22Rv1 (cell line): Measurements from ENCODE around the gene CTSH.
A peak's percentile ranks its signal among the peaks of the same experiment; 100 is the strongest.

Experiments used
- H3K27ac ChIP-seq: fragments of 450-650 bp; 2 replicates; pipeline ENCODE4 v1.5.1; 2017
- ZFX ChIP-seq: fragments of 450-650 bp; IDR thresholded peaks from 2 replicates; pipeline ENCODE4 v1.6.1; 2017; ENCODE audit warnings: antibody characterized with exemption, borderline replicate concordance
- TF ChIP-seq, protein P1 (sequence below): fragments of 450-650 bp; IDR thresholded peaks from 2 replicates; pipeline ENCODE4 v1.5.1; 2017; ENCODE audit warnings: mild to moderate bottlenecking

Gene CTSH

DNA sequence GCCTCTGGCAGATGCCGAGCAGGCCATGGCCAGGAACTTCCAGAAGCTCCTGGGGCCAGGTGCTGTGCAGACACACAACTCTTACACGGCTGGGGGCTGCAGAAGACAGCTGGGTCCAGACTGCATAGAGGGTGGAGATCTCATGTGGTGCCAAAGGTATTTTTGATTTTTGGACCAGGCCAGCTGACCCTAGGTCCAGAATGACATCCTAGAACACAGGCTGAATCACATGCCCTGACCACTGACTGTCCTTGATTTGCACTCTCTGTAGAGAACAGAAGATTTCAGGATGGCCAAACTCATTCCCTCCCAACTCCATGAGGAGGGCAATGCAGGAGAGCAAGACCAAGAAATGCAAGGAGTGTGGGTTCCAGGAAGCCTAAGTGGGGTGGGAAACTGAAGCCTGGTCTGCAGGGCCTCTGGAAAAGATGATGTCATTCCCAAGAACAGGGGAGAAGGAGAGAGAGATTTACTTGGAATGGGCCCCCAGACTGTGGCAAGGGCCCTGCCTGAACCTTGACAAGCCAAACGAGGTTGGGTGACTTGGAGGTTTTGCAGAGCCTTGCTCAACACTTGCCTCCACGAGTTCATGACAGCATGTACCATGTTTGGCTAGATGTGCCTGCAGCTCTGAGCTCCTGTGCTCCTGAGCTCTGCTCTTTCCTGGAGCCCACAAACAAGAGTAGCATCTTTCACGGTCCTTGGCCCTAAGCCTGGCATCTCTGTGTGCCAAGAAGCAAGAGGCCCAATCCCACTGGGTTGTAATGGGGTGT lies 38.5 kb upstream of the CTSH start:
- H3K27ac ChIP-seq = no peak overlapping the region

DNA sequence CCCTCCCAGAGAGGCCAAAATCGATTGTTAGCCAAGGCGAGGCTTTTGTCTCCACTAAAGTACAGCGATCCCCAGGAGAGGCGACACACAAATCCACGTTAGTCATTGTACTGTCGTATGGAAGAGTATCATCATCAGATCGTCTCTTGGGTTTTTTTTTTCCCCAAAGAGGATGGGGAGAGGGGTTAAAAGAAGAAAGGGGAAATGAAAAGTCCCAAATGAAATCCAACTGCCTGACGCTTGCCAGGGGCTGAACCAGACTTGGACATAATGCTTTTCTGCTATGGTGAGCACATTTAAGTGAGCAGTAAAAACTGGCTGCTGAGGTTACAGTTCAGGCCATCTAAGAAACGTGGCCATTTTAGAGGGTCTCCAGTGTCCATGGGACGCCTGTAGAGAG lies 37.9 kb upstream of the CTSH start:
- TF ChIP-seq, protein P1, sequence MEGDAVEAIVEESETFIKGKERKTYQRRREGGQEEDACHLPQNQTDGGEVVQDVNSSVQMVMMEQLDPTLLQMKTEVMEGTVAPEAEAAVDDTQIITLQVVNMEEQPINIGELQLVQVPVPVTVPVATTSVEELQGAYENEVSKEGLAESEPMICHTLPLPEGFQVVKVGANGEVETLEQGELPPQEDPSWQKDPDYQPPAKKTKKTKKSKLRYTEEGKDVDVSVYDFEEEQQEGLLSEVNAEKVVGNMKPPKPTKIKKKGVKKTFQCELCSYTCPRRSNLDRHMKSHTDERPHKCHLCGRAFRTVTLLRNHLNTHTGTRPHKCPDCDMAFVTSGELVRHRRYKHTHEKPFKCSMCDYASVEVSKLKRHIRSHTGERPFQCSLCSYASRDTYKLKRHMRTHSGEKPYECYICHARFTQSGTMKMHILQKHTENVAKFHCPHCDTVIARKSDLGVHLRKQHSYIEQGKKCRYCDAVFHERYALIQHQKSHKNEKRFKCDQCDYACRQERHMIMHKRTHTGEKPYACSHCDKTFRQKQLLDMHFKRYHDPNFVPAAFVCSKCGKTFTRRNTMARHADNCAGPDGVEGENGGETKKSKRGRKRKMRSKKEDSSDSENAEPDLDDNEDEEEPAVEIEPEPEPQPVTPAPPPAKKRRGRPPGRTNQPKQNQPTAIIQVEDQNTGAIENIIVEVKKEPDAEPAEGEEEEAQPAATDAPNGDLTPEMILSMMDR = no peak
- no peak for TF ChIP-seq ZFX
- no peak overlapping the region for H3K27ac ChIP-seq

More for the DNA sequence above, 38.5 kb upstream of the CTSH start:
- TF ChIP-seq, protein P1 = no peak
- no peak for TF ChIP-seq ZFX

DNA sequence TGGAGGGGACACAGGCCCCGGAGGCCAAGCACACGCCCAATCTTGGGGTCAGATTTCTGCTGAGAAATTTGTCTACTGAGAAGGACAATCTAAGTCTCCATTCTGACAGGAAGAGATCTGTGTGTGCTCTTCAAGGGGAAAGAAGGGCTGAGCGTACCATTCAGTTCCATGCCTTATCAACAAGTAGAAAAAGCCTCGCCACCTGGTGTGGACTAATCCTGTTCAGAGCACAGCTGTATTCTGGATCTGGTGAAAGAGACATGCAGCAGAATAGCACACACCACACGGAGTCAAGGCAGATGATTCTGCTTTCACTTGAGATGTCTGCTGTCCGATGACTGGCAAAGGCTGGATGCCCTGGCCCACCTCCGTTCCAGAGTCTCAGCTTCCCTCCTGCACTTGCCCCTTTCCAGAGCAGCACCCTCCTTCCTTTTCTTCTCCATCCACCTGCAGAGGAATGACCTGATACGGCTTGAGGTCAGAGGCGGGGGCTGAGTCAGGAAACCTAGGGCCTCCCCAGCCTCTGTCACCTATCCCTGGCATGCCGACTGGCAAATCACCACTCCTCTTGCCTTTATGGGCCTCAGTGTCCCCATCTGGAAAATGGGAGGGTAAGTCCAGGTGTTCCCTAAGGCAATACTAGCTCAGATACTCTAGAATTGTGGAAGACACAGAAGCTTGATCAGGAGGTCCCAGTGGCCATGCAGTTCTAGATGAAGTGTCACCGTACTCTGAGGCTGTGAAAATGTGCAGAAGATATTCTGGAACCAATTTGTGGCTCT lies 36.9 kb upstream of the CTSH start:
- no peak for TF ChIP-seq ZFX
- TF ChIP-seq, protein P1 = no peak
- H3K27ac ChIP-seq = no peak overlapping the region

DNA sequence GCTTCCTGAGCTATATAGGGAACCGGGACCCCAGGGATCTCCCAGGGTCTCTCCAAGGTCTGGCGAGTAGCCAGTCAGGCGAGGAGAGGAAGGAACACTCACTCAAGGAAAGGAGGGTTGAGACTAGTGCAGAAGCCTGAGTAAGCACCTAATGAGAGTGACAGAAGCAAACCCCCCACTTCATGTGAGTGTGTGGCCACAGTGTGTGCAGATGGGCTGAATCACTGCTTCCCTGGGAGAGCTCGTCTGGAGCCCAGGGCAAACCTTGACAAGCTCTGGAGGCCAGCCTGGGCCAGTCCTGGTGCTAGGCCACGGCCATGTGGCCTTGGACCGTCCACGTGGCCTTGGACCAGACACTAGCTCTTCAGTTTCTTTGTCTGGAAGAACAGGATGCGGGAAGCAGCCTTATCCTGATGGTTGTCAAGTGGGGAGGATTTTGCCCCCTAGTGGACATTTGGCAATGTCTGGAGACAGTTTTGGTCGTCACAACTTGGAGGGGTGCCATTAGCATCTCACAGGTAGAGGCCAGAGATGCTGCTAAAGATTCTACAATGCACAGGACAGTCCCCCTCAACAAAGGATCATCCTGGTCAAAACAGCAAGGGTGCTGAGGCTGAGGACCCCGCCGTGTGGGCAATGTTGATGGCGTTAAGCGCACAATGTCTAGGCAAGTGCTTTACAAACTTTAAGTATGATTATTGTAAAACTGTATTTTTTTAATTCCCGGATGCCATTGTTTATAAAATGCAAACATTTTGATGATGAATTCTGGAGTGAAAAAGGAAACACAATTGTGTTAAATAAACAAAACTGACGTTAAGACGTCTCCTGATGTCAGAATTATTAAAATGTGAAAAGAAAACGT lies 34.8 kb upstream of the CTSH start:
- TF ChIP-seq ZFX = no peak
- TF ChIP-seq, protein P1 = peak; percentile 84
- H3K27ac ChIP-seq = no peak overlapping the region

DNA sequence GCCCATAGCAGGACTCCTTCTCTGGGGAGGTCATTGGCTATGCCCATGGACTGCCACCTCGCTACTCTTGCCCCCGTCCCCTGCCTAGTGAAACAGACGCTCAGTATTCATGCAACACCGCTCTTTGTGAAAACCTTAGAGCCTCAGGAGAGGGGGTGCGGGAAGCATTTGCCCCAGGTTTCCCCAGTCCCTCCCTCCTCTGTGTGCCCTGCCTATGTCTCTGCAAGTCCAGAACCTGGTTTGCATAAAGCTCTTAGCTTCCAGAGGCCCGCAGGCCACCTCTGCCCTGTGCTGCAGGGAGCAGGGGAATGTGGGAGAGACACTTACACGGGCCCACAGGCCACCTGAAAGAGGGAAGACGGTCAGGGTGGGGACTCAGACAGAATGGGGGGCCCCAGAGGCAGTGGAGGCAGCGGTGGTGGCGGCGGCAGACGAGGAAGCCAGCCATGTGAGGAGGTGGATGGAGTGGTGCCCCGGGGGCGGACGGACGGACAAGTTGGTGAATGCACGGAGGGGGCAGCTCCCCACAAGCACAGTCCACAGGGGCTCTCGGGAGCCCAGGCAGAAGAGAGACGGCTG lies 33.8 kb upstream of the CTSH start:
- TF ChIP-seq ZFX = no peak
- TF ChIP-seq, protein P1 = no peak
- H3K27ac ChIP-seq = no peak overlapping the region

DNA sequence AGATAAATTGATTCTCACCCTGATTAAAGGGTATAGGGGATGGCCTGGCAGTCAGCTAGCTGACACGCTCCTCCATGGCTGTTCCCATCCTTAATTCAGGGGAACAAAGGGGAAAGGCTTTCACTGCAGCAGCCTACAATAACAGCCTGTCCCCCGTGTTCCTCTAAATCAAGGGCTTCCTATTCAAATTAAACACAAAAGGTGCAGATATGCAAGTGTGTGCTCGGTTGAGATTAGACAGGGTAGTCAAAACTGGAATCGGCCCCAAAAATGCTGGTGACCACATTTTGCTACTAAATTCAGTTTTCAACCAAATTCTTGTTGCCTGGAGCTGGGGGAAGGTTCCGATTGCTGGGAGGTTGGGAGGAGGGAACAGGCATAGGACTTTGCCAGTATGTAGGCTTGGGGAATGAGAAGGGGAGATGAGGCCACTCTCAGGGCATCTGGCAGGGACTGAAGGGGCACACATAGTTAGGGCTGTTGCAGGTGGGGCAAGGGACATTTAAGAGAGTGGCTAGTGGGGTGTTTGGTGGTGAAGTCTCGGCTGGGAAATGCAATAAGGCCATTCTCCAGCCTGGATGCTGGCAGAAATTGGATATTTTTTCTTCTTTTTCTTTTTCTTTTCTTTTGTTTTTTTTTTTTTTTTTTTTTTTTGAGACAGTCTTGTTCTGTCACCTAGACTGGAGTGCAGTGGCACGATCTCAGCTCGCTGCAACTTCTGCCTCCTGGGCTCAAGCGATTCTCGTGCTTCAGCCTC lies 32.9 kb upstream of the CTSH start:
- TF ChIP-seq, protein P1 = no peak
- TF ChIP-seq ZFX = no peak
- H3K27ac ChIP-seq = no peak overlapping the region
